ENCODE measurements around the gene NUP133. TPM values are rescaled to one million over a fixed set of nuclear protein-coding genes. Genes with fewer than 3 reads are reported as not detected.

NUP133 gene
- polyA plus RNA-seq, 2 of the 4 experiments (the other 2 are of a cell fraction) = 20.6 to 43.2 TPM

DNA sequence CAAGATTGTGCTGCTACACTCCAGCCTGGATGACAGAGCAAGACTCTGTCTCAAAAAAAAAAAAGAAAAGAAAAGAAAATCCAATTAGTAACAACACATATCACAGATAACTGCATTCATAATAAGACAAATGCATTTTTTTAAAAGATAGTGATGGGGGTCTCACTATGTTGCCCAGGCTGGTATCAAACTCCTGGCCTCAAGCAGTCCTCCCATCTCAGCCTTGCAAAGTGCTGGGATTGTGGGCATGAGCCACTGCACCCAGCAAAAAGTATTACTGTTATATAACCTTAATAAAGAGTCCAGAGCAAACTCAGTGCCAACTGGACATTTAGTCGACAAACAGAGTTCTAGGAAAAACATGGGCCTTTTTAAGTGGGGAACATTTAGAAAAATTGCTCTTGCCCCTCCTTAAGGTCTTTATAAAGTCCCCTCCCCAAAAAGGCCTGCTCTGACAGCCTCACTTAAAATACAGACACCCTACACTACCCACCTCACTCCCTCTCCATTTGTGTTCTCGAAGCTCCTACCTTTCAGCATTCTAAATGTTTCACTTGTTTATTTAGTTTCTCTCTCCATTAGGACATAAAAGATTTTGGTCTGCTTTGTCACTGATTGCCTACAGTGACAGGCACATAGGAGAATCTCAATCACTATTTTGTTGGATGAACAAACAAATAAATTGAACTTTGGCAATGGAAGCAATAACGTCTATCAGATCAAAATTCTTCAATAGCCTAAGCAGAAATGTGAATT, 42.8 kb upstream of the NUP133 start:
- Histone ChIP-seq H3K4me1 (no peaks in the 10 kb centered on the region), H3K4me3 (no peak overlapping the region), H3K27ac (no peak overlapping the region), H3K9me3 (no peaks in the 10 kb centered on the region), H3K4me2 (no peak overlapping the region)
- ATAC-seq (no peak), DNase-seq (ENCODE audit: low read depth in 1 of 2, low spot score in 1 of 2) (no peak), FAIRE-seq (no peak)
- 75% methylated on average over 3 of the region's 3 CpGs for WGBS (ENCODE audit: missing lambda C conversion rate)
- CTCF ChIA-PET = interaction anchor here (0.6 to 5.1 kb wide), 2 partner anchors 6 to 36 kb away, joined by 4 to 25 read pairs; partner anchors contain the start of gene ABCB10
- TF ChIP-seq CEBPB (IDR thresholded peaks at IDR 0.05) = no peak
- TF ChIP-seq RNF2 (IDR thresholded peaks at IDR 0.05; ENCODE audit: borderline replicate concordance, low read depth) = no peak
- TF ChIP-seq RFX5 (IDR thresholded peaks at IDR 0.05) = no peak
- TF ChIP-seq, protein P1, sequence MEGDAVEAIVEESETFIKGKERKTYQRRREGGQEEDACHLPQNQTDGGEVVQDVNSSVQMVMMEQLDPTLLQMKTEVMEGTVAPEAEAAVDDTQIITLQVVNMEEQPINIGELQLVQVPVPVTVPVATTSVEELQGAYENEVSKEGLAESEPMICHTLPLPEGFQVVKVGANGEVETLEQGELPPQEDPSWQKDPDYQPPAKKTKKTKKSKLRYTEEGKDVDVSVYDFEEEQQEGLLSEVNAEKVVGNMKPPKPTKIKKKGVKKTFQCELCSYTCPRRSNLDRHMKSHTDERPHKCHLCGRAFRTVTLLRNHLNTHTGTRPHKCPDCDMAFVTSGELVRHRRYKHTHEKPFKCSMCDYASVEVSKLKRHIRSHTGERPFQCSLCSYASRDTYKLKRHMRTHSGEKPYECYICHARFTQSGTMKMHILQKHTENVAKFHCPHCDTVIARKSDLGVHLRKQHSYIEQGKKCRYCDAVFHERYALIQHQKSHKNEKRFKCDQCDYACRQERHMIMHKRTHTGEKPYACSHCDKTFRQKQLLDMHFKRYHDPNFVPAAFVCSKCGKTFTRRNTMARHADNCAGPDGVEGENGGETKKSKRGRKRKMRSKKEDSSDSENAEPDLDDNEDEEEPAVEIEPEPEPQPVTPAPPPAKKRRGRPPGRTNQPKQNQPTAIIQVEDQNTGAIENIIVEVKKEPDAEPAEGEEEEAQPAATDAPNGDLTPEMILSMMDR (IDR thresholded peaks at IDR 0.05) = no peak
- TF ChIP-seq USF2 (IDR thresholded peaks at IDR 0.05) = no peak
- TF ChIP-seq, protein P2, sequence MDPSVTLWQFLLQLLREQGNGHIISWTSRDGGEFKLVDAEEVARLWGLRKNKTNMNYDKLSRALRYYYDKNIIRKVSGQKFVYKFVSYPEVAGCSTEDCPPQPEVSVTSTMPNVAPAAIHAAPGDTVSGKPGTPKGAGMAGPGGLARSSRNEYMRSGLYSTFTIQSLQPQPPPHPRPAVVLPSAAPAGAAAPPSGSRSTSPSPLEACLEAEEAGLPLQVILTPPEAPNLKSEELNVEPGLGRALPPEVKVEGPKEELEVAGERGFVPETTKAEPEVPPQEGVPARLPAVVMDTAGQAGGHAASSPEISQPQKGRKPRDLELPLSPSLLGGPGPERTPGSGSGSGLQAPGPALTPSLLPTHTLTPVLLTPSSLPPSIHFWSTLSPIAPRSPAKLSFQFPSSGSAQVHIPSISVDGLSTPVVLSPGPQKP (IDR thresholded peaks at IDR 0.05; ENCODE audit: low read depth, low read length) = no peak
- TF ChIP-seq HEYL (CRISPR knock-in tag; IDR thresholded peaks at IDR 0.05) = no peak
- no peak for TF ChIP-seq MAZ (IDR thresholded peaks at IDR 0.05; ENCODE audit: borderline replicate concordance, low read depth, low read length)
- TF ChIP-seq CBX8 (IDR thresholded peaks at IDR 0.05) = no peak
- no peak for TF ChIP-seq TFCP2L1 (CRISPR knock-in tag; IDR thresholded peaks at IDR 0.05)
- no peak for TF ChIP-seq EP300 (IDR thresholded peaks at IDR 0.05)
- TF ChIP-seq TP53 (CRISPR knock-in tag; IDR thresholded peaks at IDR 0.05) = no peak
- TF ChIP-seq, protein P3, sequence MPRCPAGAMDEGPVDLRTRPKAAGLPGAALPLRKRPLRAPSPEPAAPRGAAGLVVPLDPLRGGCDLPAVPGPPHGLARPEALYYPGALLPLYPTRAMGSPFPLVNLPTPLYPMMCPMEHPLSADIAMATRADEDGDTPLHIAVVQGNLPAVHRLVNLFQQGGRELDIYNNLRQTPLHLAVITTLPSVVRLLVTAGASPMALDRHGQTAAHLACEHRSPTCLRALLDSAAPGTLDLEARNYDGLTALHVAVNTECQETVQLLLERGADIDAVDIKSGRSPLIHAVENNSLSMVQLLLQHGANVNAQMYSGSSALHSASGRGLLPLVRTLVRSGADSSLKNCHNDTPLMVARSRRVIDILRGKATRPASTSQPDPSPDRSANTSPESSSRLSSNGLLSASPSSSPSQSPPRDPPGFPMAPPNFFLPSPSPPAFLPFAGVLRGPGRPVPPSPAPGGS (IDR thresholded peaks at IDR 0.05) = no peak
- POLR2A ChIA-PET = no interaction called here

DNA sequence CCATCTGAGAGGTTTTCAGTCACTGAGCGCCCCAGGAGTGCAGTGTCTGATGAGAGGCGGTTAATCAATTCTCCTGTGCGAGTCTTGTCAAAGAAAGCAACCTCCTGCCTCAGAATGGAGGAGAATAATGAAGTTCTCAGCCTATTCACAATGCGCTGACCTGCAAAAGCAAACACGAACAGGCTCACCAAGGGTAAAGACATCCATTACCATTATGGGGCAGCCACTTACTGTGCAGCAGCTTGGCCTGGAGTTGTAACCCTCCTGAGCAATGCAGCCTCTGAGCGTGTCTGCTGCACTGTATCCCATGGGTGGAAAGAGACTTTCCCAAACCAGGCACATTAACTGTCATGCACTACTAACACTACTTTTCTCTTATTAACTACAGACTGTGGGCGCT, 39.4 kb upstream of the NUP133 start:
- ATAC-seq (no peak), FAIRE-seq (no peak)

DNA sequence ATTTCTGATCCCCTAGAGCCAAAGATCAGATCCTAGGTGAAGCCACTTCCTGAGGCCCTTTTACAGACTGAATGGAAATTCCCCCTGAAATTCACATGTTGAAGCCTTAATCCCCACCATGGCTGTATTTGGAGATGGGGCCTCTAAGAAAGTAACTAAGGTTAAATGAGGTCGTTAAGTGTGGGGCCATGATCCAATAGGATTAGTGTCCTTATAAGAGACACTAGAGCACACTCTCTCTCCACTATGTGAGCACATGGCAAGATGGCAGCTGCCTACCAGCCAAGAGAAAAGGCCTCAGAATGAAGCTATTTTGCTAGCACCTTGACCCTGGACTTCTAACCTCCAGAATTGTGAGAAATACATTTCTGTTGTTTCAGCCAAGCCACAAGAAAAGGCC, 36.4 kb upstream of the NUP133 start:
- ChIA-PET POLR2A (no interaction called here), CTCF (interaction anchor here (0.6 to 1.2 kb wide), 3 partner anchors 14 to 139 kb away, joined by 3 to 5 read pairs (median 3); partner anchors contain the start of gene ABCB10)
- no peak overlapping the region for H3K27ac ChIP-seq
- TF ChIP-seq ZSCAN20 (CRISPR knock-in tag; IDR thresholded peaks at IDR 0.05) = no peak
- TF ChIP-seq CEBPB (IDR thresholded peaks at IDR 0.05) = no peak
- no peak for TF ChIP-seq TFCP2L1 (CRISPR knock-in tag; IDR thresholded peaks at IDR 0.05)
- TF ChIP-seq GATA3 (IDR thresholded peaks at IDR 0.05; ENCODE audit: borderline replicate concordance) = no peak
- no peak for TF ChIP-seq NFE2L2 (conservative IDR thresholded peaks at IDR 0.05; ENCODE audit: low read length)
- no peak for TF ChIP-seq FOSB (CRISPR knock-in tag; IDR thresholded peaks at IDR 0.05)
- no peak for TF ChIP-seq ESRRA (IDR thresholded peaks at IDR 0.05; ENCODE audit: borderline replicate concordance, low read length)
- TF ChIP-seq KDM5A (IDR thresholded peaks at IDR 0.05) = no peak
- no peak for TF ChIP-seq EP300 (IDR thresholded peaks at IDR 0.05)
- TF ChIP-seq, protein P4, sequence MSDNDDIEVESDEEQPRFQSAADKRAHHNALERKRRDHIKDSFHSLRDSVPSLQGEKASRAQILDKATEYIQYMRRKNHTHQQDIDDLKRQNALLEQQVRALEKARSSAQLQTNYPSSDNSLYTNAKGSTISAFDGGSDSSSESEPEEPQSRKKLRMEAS (IDR thresholded peaks at IDR 0.05) = no peak
- no peak for TF ChIP-seq POLR2A (IDR thresholded peaks at IDR 0.05; ENCODE audit: low read length)
- no peak for TF ChIP-seq RARB (CRISPR knock-in tag; IDR thresholded peaks at IDR 0.05)
- H3K4me2 ChIP-seq = no peak overlapping the region
- H3K4me1 ChIP-seq = no peaks in the 10 kb centered on the region
- no peak for ATAC-seq
- WGBS (ENCODE audit: missing lambda C conversion rate) = 92% methylated on average over 1 of the region's 1 CpG
- H3K4me3 ChIP-seq = no peak overlapping the region
- FAIRE-seq = no peak
- no peaks in the 10 kb centered on the region for H3K9me3 ChIP-seq
- no peak for DNase-seq (ENCODE audit: low read depth in 1 of 2, low spot score in 1 of 2)

More for the DNA sequence above, 39.4 kb upstream of the NUP133 start:
- Histone ChIP-seq H3K4me1 (no peaks in the 10 kb centered on the region), H3K27ac (no peak overlapping the region), H3K4me2 (no peak overlapping the region), H3K4me3 (no peak overlapping the region), H3K9me3 (no peaks in the 10 kb centered on the region)
- CTCF ChIA-PET = interaction anchor here (5.1 kb wide), 1 partner anchor 10 kb away, joined by 25 read pairs; the partner anchor contains the start of gene ABCB10
- POLR2A ChIA-PET = no interaction called here
- no peak for TF ChIP-seq CHD4 (IDR thresholded peaks at IDR 0.05; ENCODE audit: borderline replicate concordance)
- no peak for TF ChIP-seq FOXS1 (CRISPR knock-in tag; IDR thresholded peaks at IDR 0.05)
- no peak for DNase-seq (ENCODE audit: low read depth in 1 of 2, low spot score in 1 of 2)
- WGBS (ENCODE audit: missing lambda C conversion rate) = 94% methylated on average over 7 of the region's 7 CpGs
